Fibroblast of lung (primary cell): ENCODE results near the gene CIB4. TPM values are rescaled to one million over a fixed set of nuclear protein-coding genes. Genes with fewer than 3 reads are reported as not detected.

Experiments used
- DNase-seq, 2 donors: peaks; one replicate each; pipeline versions ENCODE4 v3.0.0 to v3.0.0-alpha.2; 2010; ENCODE audit warnings: low read depth in 2 of 2
- H2AFZ ChIP-seq: 2 replicates; pipeline ENCODE4 v1.5.1; 2012; ENCODE audit warnings: low read length, control low read depth, inconsistent platforms
- H3K27ac ChIP-seq: 2 replicates; pipeline ENCODE4 v1.5.1; 2011; ENCODE audit warnings: low read length, control low read depth; ENCODE audit not compliant: insufficient read depth
- H3K27me3 ChIP-seq: 2 replicates; pipeline ENCODE4 v1.5.1; 2011; ENCODE audit warnings: mild to moderate bottlenecking, low read length; ENCODE audit not compliant: control insufficient read depth, insufficient read depth
- H3K36me3 ChIP-seq: 2 replicates; pipeline ENCODE4 v1.5.1; 2011; ENCODE audit warnings: low read length; ENCODE audit not compliant: control insufficient read depth, insufficient read depth
- H3K4me1 ChIP-seq: 2 replicates; pipeline ENCODE4 v1.5.1; 2011; ENCODE audit warnings: low read length; ENCODE audit not compliant: control insufficient read depth, insufficient read depth; ENCODE audit errors: extremely low read depth
- H3K4me2 ChIP-seq: 2 replicates; pipeline ENCODE4 v1.5.1; 2011; ENCODE audit warnings: low read length, control low read depth; ENCODE audit not compliant: insufficient read depth; ENCODE audit errors: extremely low read depth
- H3K4me3 ChIP-seq, 4 experiments: fragments of 200-600 bp in 1 of 4; sonication (generic) in 1 of 4; replicated peaks in 1 of 4; 2 replicates each; pipeline ENCODE4 v1.5.1; 2011 to 2016; ENCODE audit warnings: low read length in 4 of 4, low read depth in 3 of 4, mild to moderate bottlenecking in 3 of 4, control low read depth in 2 of 4, inconsistent platforms in 1 of 4, mixed read lengths in 1 of 4; ENCODE audit not compliant: insufficient read depth in 1 of 4; ENCODE audit errors: control extremely low read depth in 1 of 4
- H3K79me2 ChIP-seq: 2 replicates; pipeline ENCODE4 v1.5.1; 2012; ENCODE audit warnings: mild to moderate bottlenecking, low read length, inconsistent platforms; ENCODE audit not compliant: control insufficient read depth, insufficient read depth
- H3K9ac ChIP-seq: 2 replicates; pipeline ENCODE4 v1.5.1; 2011; ENCODE audit warnings: mild to moderate bottlenecking, low read length, control low read depth; ENCODE audit not compliant: insufficient read depth
- H3K9me3 ChIP-seq: 2 replicates; pipeline ENCODE4 v1.5.1; 2012; ENCODE audit warnings: low read depth, low read length; ENCODE audit not compliant: control insufficient read depth, insufficient read depth
- H4K20me1 ChIP-seq: 2 replicates; pipeline ENCODE4 v1.5.1; 2011; ENCODE audit warnings: low read length; ENCODE audit not compliant: control insufficient read depth, insufficient read depth; ENCODE audit errors: extremely low read depth
- EZH2 ChIP-seq: IDR thresholded peaks from 2 replicates; pipeline ENCODE4 v1.5.1; 2012; ENCODE audit warnings: low read length, control low read depth, mild to moderate bottlenecking; ENCODE audit errors: missing control alignments
- polyA plus RNA-seq, 2 donors: library from polyadenylated mRNA; depleted of rRNA in 1 of 2; stranded (reverse) in 1 of 2; unstranded in 1 of 2; fragments of >200 nt; gene quantifications; 2 replicates each; pipeline ENCODE4 v1.2.1, GENCODE V29; 2011 to 2012; ENCODE audit warnings: missing spikeins in 1 of 2
- total RNA-seq: library from RNA; depleted of rRNA; stranded (reverse); fragments of >200 nt; gene quantifications from 2 replicates; pipeline ENCODE4 v1.2.1, GENCODE V29; 2014
- TF ChIP-seq, protein P1 (sequence below), 2 donors: IDR thresholded peaks in 1 of 2; conservative IDR thresholded peaks in 1 of 2; 1 replicate in 1 of 2; 2 replicates in 1 of 2; pipeline ENCODE4 v1.5.1; 2011 to 2012; ENCODE audit warnings: low read length in 2 of 2, control low read depth in 1 of 2, inconsistent platforms in 1 of 2, low read depth in 1 of 2, mild to moderate bottlenecking in 1 of 2

The CIB4 gene
- total and polyA plus RNA-seq, 2 donors (not counting 1 experiment from before 2014, with no cell fraction given) = not detected

DNA sequence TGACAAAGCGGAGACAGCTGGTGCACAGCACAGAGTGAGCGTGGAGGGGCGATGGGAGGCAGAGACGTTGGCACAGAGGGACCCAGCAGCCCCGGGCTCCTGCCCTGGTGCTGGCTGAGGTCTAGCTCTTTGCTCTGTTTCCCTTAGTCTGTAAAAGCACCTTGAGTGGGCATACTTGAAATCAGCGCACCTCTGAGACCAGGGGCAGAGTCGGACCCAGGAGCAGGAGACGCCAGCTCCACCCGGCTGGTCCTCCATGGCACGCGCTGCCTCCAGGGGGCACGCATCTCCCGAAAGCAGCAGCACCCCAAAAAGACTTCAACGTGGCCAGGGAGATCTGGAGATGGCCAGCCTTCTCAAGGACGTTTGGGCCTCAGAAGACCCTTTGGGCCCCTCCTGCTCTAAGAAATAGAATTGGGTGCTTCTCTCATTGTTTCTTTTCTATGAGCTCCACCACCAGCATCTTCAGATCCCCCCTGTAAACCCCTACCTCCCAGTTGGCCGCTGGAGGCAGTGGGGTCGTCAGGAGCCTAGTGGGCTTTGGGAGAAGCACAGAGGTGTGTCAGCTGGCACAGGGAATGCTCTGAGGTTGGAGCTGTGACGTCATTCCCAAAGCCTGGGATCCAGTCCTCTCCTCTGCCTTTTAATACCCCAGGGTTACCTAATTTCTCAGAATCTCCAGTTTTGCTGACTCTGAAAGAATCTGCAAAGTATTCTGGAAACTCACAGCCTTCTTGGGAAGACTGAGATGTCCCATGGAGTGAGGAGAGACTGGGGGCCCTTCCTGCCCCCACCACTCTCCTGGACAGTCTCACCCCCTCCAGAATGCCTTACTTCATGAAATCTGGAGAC, 58.9 kb downstream of the CIB4 start:
- no peak overlapping the region for H3K4me2 ChIP-seq
- H3K36me3 ChIP-seq = no peaks in the 10 kb centered on the region
- no peaks in the 10 kb centered on the region for H4K20me1 ChIP-seq
- no peak for DNase-seq
- H3K9me3 ChIP-seq = no peaks in the 10 kb centered on the region
- no peak overlapping the region for H3K27ac ChIP-seq
- no peaks in the 10 kb centered on the region for H3K4me1 ChIP-seq
- TF ChIP-seq EZH2 = no peak
- TF ChIP-seq, protein P1, sequence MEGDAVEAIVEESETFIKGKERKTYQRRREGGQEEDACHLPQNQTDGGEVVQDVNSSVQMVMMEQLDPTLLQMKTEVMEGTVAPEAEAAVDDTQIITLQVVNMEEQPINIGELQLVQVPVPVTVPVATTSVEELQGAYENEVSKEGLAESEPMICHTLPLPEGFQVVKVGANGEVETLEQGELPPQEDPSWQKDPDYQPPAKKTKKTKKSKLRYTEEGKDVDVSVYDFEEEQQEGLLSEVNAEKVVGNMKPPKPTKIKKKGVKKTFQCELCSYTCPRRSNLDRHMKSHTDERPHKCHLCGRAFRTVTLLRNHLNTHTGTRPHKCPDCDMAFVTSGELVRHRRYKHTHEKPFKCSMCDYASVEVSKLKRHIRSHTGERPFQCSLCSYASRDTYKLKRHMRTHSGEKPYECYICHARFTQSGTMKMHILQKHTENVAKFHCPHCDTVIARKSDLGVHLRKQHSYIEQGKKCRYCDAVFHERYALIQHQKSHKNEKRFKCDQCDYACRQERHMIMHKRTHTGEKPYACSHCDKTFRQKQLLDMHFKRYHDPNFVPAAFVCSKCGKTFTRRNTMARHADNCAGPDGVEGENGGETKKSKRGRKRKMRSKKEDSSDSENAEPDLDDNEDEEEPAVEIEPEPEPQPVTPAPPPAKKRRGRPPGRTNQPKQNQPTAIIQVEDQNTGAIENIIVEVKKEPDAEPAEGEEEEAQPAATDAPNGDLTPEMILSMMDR (conservative IDR thresholded peaks at IDR 0.05 in 1 of 2, IDR thresholded peaks at IDR 0.05 in 1 of 2; ENCODE audit: low read depth in 1 of 2, low read length in 2 of 2) = no peak
- no peak overlapping the region for H3K9ac ChIP-seq
- peaks cover 23% of the 10 kb centered on the region for H3K27me3 ChIP-seq
- H3K4me3 ChIP-seq = no peak overlapping the region
- no peak overlapping the region for H2AFZ ChIP-seq
- H3K79me2 ChIP-seq = no peaks in the 10 kb centered on the region

DNA sequence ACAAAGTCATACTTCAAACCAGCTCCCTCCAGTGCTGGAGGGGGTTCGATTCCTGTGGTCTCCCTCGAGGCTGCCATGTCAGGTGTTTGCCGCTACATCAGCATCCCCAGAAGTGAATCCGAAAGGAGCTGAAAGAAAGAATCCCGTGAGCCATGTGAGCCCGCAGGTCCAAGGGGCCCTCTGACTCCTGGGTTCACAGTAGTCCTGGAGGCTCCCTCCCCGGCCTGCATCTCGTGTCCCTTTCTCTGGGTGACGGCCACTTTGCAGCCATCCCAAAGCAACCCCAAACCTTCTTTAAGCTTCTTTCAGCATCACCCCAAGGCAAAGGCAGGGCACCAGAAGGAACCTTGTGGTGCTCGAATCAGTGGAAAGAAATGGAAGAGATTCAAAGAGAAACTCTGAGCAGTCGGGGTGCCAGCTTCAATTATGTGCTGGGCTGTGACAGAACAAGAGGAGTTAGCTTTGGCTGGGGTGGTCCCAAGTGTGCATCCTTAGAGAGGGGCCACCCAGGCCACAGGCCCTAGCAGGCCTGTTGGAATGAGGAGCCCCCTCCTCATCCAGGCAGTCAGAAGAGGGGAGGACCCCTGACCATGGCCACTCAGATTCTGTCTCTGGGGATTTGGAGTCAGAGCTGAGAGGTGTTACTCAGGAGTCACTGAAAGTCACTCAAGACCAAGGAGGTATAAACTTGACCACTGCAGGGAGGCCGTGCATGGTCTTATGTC, 59.7 kb downstream of the CIB4 start:
- no peak overlapping the region for H3K4me3 ChIP-seq
- TF ChIP-seq EZH2 = no peak
- TF ChIP-seq, protein P1 (conservative IDR thresholded peaks at IDR 0.05 in 1 of 2, IDR thresholded peaks at IDR 0.05 in 1 of 2; ENCODE audit: low read depth in 1 of 2, low read length in 2 of 2) = no peak
- H3K27ac ChIP-seq = no peak overlapping the region
- no peaks in the 10 kb centered on the region for H4K20me1 ChIP-seq
- H3K4me2 ChIP-seq = no peak overlapping the region
- DNase-seq = no peak
- no peak overlapping the region for H2AFZ ChIP-seq
- no peaks in the 10 kb centered on the region for H3K9me3 ChIP-seq
- no peaks in the 10 kb centered on the region for H3K4me1 ChIP-seq
- H3K9ac ChIP-seq = no peak overlapping the region
- H3K27me3 ChIP-seq = peaks cover 23% of the 10 kb centered on the region
- H3K79me2 ChIP-seq = no peaks in the 10 kb centered on the region
- no peaks in the 10 kb centered on the region for H3K36me3 ChIP-seq

DNA sequence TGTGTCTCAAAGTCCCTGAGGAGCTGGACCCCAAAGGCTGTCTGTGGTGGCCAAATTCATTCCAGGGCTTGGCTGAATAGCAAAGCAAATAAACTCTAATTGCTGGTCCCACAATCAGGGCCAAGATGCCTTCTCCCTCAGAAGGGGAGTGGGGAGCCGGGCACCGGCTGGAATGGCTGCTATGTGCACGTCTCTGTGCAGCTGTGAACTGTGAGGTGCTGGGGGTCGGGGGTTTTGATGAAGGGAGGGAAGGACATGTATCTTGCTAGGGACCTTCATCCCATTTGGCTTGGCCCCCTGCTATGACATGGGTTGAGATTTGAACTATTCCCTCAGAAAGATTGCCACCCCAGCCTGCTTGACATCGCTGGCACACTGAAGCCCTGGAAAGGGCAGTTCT, 60.4 kb downstream of the CIB4 start:
- Histone ChIP-seq H3K36me3 (no peaks in the 10 kb centered on the region), H3K9ac (no peak overlapping the region), H3K27ac (no peak overlapping the region), H3K9me3 (no peaks in the 10 kb centered on the region), H4K20me1 (no peaks in the 10 kb centered on the region), H3K4me3 (no peak overlapping the region), H2AFZ (no peak overlapping the region), H3K4me2 (no peak overlapping the region), H3K27me3 (peaks cover 20% of the 10 kb centered on the region), H3K4me1 (no peaks in the 10 kb centered on the region), H3K79me2 (no peaks in the 10 kb centered on the region)
- no peak for TF ChIP-seq EZH2
- TF ChIP-seq, protein P1 (conservative IDR thresholded peaks at IDR 0.05 in 1 of 2, IDR thresholded peaks at IDR 0.05 in 1 of 2; ENCODE audit: low read depth in 1 of 2, low read length in 2 of 2) = no peak
- no peak for DNase-seq
